ENCODE measurements around the gene GRM1. TPM values are rescaled to one million over a fixed set of nuclear protein-coding genes. Genes with fewer than 3 reads are reported as not detected.

The GRM1 gene
- total and polyA plus RNA-seq, 2 experiments from 2014 or later = 0.29 to 0.63 TPM

GRCh38 chr6:146284311-146284710 lies 255.4 kb downstream of the GRM1 start:
- DNase-seq (ENCODE audit: low spot score) (no peak), ATAC-seq (no peak)
- no peaks in the 10 kb centered on the region for H3K36me3 ChIP-seq (ENCODE audit: insufficient read depth)
- no peaks in the 10 kb centered on the region for H3F3A ChIP-seq (replicated peaks; ENCODE audit: low read depth)
- no peak overlapping the region for H3K4me2 ChIP-seq
- no peaks in the 10 kb centered on the region for H3K9me2 ChIP-seq (ENCODE audit: insufficient read depth)
- H4K20me1 ChIP-seq (replicated peaks; ENCODE audit: insufficient read depth) = no peaks in the 10 kb centered on the region
- no peak overlapping the region for H3K27ac ChIP-seq (ENCODE audit: low read depth)
- no peak overlapping the region for H2AFZ ChIP-seq
- H3K27me3 Mint-ChIP-seq (ENCODE audit: insufficient read depth, low read depth, poor library complexity) = no peaks in the 10 kb centered on the region
- H3K4me1 ChIP-seq (ENCODE audit: insufficient read depth) = peaks cover 3% of the 10 kb centered on the region; the same call in 1 of the 2 replicates
- no peak for TF ChIP-seq CTCF (conservative IDR thresholded peaks at IDR 0.05; ENCODE audit: low read depth in 2 of 2)
- TF ChIP-seq ZNF462 (CRISPR knock-in tag; IDR thresholded peaks at IDR 0.05) = no peak
- no peak for TF ChIP-seq REST (IDR thresholded peaks at IDR 0.05; ENCODE audit: unreplicated experiment)
- no peak for TF ChIP-seq POLR2AphosphoS5 (IDR thresholded peaks at IDR 0.05; ENCODE audit: low read depth)
- TF ChIP-seq EZH2 (IDR thresholded peaks at IDR 0.05; ENCODE audit: low read depth, unreplicated experiment) = no peak
- no peak for TF ChIP-seq ETS1 (IDR thresholded peaks at IDR 0.05)
- no peak for TF ChIP-seq STAT1 (IDR thresholded peaks at IDR 0.05; ENCODE audit: unreplicated experiment)
- TF ChIP-seq ZNF114 (CRISPR knock-in tag; IDR thresholded peaks at IDR 0.05) = no peak
- no peak for TF ChIP-seq EZH2phosphoT487 (IDR thresholded peaks at IDR 0.05; ENCODE audit: unreplicated experiment)
- no peak for TF ChIP-seq CREB1 (CRISPR knock-in tag; IDR thresholded peaks at IDR 0.05; ENCODE audit: low read depth)
- no peaks in the 10 kb centered on the region for H3K4me1 Mint-ChIP-seq
- no peaks in the 10 kb centered on the region for H3K9me3 Mint-ChIP-seq
- no peak overlapping the region for H3K27ac Mint-ChIP-seq
- H3K4me3 ChIP-seq = no peak overlapping the region
- no peaks in the 10 kb centered on the region for H3K27me3 ChIP-seq (ENCODE audit: insufficient read depth)
- H3K79me2 ChIP-seq (replicated peaks; ENCODE audit: insufficient read depth) = no peaks in the 10 kb centered on the region
- no peaks in the 10 kb centered on the region for H3K36me3 Mint-ChIP-seq (ENCODE audit: low read depth)
- no peak overlapping the region for H3K4me3 Mint-ChIP-seq
